ENCODE measurements around the gene ANKRD60.

DNA sequence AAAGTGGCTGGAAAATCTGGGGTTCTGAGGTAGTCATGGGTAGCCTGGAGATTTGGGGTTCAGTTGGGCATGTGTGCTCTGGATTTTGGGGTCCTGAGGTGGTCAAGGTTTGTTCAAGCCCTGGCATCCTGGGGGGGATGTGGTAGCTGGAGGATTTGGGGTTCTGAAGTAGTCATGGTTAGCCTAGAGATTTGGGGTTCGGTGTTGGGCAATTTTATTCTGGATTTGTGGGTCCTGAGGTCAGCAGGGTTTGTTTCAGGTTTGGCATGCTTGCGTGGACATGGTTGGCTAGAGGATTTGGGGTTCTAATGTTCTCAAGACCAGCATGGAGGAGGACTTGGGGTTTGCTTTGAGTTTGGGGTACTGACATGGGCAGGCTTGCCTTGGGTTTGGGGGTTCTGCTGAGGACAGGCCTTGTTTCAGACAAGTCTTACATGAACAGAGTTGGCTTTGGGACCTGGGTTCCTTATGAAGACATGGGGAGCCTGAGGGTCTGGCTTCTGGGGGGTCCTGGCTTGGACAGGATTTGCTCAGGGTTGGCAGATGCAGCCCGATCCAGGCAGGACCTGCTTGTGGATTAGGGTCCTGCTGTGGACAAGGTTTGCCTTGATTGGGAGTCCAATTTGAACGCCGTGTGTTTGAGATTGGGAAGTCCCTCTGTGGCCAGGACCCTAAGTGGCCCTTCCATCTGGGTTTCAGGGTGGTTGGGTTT, 906 bp downstream of the ANKRD60 start:
- TF ChIP-seq POLR2A (IDR thresholded peaks at IDR 0.05) = no peak
- TF ChIP-seq, protein P1, sequence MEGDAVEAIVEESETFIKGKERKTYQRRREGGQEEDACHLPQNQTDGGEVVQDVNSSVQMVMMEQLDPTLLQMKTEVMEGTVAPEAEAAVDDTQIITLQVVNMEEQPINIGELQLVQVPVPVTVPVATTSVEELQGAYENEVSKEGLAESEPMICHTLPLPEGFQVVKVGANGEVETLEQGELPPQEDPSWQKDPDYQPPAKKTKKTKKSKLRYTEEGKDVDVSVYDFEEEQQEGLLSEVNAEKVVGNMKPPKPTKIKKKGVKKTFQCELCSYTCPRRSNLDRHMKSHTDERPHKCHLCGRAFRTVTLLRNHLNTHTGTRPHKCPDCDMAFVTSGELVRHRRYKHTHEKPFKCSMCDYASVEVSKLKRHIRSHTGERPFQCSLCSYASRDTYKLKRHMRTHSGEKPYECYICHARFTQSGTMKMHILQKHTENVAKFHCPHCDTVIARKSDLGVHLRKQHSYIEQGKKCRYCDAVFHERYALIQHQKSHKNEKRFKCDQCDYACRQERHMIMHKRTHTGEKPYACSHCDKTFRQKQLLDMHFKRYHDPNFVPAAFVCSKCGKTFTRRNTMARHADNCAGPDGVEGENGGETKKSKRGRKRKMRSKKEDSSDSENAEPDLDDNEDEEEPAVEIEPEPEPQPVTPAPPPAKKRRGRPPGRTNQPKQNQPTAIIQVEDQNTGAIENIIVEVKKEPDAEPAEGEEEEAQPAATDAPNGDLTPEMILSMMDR (IDR thresholded peaks at IDR 0.05) = no peak

Data from lower leg skin (tissue), 3 donors.